Osteoblast (primary cell): ENCODE results near the gene DNAJC16. TPM values are rescaled to one million over a fixed set of nuclear protein-coding genes. Genes with fewer than 3 reads are reported as not detected.

ENCODE experiments used
- DNase-seq: peaks from one replicate; pipeline ENCODE4 v3.0.0; 2011; ENCODE audit warnings: low spot score, mixed read lengths; ENCODE audit not compliant: insufficient read length; ENCODE audit errors: missing footprints
- H2AFZ ChIP-seq: 2 replicates; pipeline ENCODE4 v1.6.0; 2011; ENCODE audit warnings: mild to moderate bottlenecking, low read length
- H3K27ac ChIP-seq: 2 replicates; pipeline ENCODE4 v1.5.1; 2011; ENCODE audit warnings: mild to moderate bottlenecking, low read depth, low read length, moderate library complexity
- H3K27me3 ChIP-seq: 2 replicates; pipeline ENCODE4 v1.6.0; 2012; ENCODE audit warnings: mild to moderate bottlenecking, control low read depth, inconsistent platforms, low read length, moderate library complexity; ENCODE audit not compliant: insufficient read depth
- H3K36me3 ChIP-seq: 2 replicates; pipeline ENCODE4 v1.5.1; 2011; ENCODE audit warnings: mild to moderate bottlenecking, low read length, control low read depth, moderate library complexity; ENCODE audit not compliant: insufficient read depth
- H3K4me1 ChIP-seq: 2 replicates; pipeline ENCODE4 v1.5.1; 2011; ENCODE audit warnings: mild to moderate bottlenecking, low read length, control low read depth, moderate library complexity; ENCODE audit not compliant: insufficient read depth
- H3K4me2 ChIP-seq: 2 replicates; pipeline ENCODE4 v1.6.0; 2011; ENCODE audit warnings: mild to moderate bottlenecking, low read length; ENCODE audit not compliant: insufficient read depth
- H3K4me3 ChIP-seq: fragments of 200-600 bp; sonication (generic); 3 replicates; pipeline ENCODE4 v1.5.1; 2012; ENCODE audit warnings: mild to moderate bottlenecking, low read length, inconsistent platforms; ENCODE audit not compliant: insufficient read depth
- H3K79me2 ChIP-seq: 2 replicates; pipeline ENCODE4 v1.6.0; 2012; ENCODE audit warnings: mild to moderate bottlenecking, low read length, control low read depth, inconsistent platforms; ENCODE audit not compliant: insufficient read depth
- H3K9me3 ChIP-seq: 2 replicates; pipeline ENCODE4 v1.5.1; 2011; ENCODE audit warnings: low read depth, low read length, control low read depth
- H4K20me1 ChIP-seq: 2 replicates; pipeline ENCODE4 v1.6.0; 2012; ENCODE audit warnings: mild to moderate bottlenecking, low read length, control low read depth; ENCODE audit not compliant: insufficient read depth
- CTCF ChIP-seq: IDR thresholded peaks from 2 replicates; pipeline ENCODE4 v1.5.1; 2011; ENCODE audit warnings: mild to moderate bottlenecking, low read depth, low read length, moderate library complexity; ENCODE audit errors: extremely low read depth
- total RNA-seq: library from RNA; depleted of rRNA; stranded (reverse); fragments of >200 nt; gene quantifications from 2 replicates; pipeline ENCODE4 v1.2.3, GENCODE V29; 2012

The DNAJC16 gene
- total RNA-seq, 1 donor: 19.2 TPM

GRCh38 chr1:15605398-15606383 lies 79.0 kb downstream of the DNAJC16 start:
- Histone ChIP-seq H3K4me1 (peaks cover 11% of the 10 kb centered on the region), H3K79me2 (peaks cover 2% of the 10 kb centered on the region), H3K4me3 (no peak overlapping the region), H3K27ac (no peak overlapping the region), H4K20me1 (no peaks in the 10 kb centered on the region), H3K9me3 (no peaks in the 10 kb centered on the region), H3K36me3 (no peaks in the 10 kb centered on the region), H2AFZ (no peak overlapping the region), H3K4me2 (no peak overlapping the region), H3K27me3 (no peaks in the 10 kb centered on the region)
- TF ChIP-seq CTCF: no peak
- DNase-seq: no peak

GRCh38 chr1:15609631-15610030 lies 83.0 kb downstream of the DNAJC16 start:
- H3K79me2 ChIP-seq: no peaks in the 10 kb centered on the region
- no peaks in the 10 kb centered on the region for H3K4me1 ChIP-seq
- no peaks in the 10 kb centered on the region for H3K36me3 ChIP-seq
- H2AFZ ChIP-seq: no peak overlapping the region
- H4K20me1 ChIP-seq: no peaks in the 10 kb centered on the region
- no peaks in the 10 kb centered on the region for H3K9me3 ChIP-seq
- no peaks in the 10 kb centered on the region for H3K27me3 ChIP-seq
- no peak overlapping the region for H3K4me2 ChIP-seq
- no peak overlapping the region for H3K4me3 ChIP-seq
- no peak overlapping the region for H3K27ac ChIP-seq
- no peak for TF ChIP-seq CTCF
- DNase-seq: no peak

- H2AFZ ChIP-seq: no peak overlapping the region
- no peak for TF ChIP-seq CTCF
- no peak overlapping the region for H3K4me2 ChIP-seq
- no peaks in the 10 kb centered on the region for H4K20me1 ChIP-seq
- no peaks in the 10 kb centered on the region for H3K9me3 ChIP-seq
- H3K4me3 ChIP-seq: no peak overlapping the region
- no peaks in the 10 kb centered on the region for H3K27me3 ChIP-seq
- H3K27ac ChIP-seq: no peak overlapping the region
- no peaks in the 10 kb centered on the region for H3K36me3 ChIP-seq
- no peaks in the 10 kb centered on the region for H3K79me2 ChIP-seq
- DNase-seq: no peak
- H3K4me1 ChIP-seq: no peaks in the 10 kb centered on the region
These were observed 83.5 kb downstream of the DNAJC16 start for GRCh38 chr1:15610167-15610566.
